ENCODE measurements around the gene C2CD4A.

GRCh38 chr15:62103431-62103830, 36.7 kb downstream of the C2CD4A start:
- TF ChIP-seq POLR2AphosphoS5 (IDR thresholded peaks at IDR 0.05; ENCODE audit: insufficient read depth, low read depth, low read length) (no peak), CTCF (IDR thresholded peaks at IDR 0.05; ENCODE audit: extremely low read depth in 1 of 2, insufficient read depth in 1 of 2, low read depth in 1 of 2, low read length in 2 of 2) (no peak), GATA2 (IDR thresholded peaks at IDR 0.05; ENCODE audit: insufficient read depth, insufficient read length, low read depth, low read length) (no peak), EZH2 (IDR thresholded peaks at IDR 0.05; ENCODE audit: borderline replicate concordance, low read depth, low read length, severe bottlenecking) (no peak), MYC (IDR thresholded peaks at IDR 0.05; ENCODE audit: low read depth, low read length) (no peak), POLR2A (IDR thresholded peaks at IDR 0.05; ENCODE audit: low read depth, low read length) (no peak), JUN (IDR thresholded peaks at IDR 0.05; ENCODE audit: borderline replicate concordance, insufficient read depth, insufficient read length, low read depth) (no peak), MAX (IDR thresholded peaks at IDR 0.05; ENCODE audit: insufficient read depth, insufficient read length) (no peak), FOS (IDR thresholded peaks at IDR 0.05; ENCODE audit: borderline replicate concordance, insufficient read depth, low read length) (no peak)
